ENCODE results near the gene ZNF311.
A peak's percentile ranks its signal among the peaks of the same experiment; 100 is the strongest.

ZNF311 gene

GRCh38 chr6:29005183-29005885 is at the start of gene ZNF311:
ZNF311 (minus strand) TSS chr6:29005315; CDS start chr6:29003954, 1,361 bp downstream.
- peak; percentile 64 for FAIRE-seq

- FAIRE-seq, result no peak
Measured at GRCh38 chr6:29051680-29052079, 46.6 kb upstream of the ZNF311 start.

DNA sequence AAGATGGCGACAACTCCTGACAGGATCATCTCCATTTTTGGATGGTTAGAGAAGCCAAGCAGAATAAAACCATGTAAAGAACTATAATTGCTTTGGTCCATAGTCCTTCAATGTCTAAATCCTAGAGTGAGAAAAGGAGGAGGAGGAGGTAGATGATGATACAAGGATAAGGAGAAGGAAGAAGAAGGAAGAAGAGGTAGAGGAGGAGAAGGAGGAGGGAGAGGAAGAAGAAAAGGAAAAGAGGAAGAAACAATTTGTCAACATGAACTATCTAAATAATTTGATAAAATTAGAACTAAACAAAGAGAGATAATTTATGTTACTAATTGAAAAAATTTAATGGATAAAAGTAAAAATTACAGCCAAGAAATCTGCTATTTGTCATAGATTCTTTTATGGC is 40.0 kb upstream of the ZNF311 start, which contains the start of gene OR2W1:
Gene OR2W1 (minus strand): TSS at position 101 of the 400 bp plus-strand sequence. CDS start 0 bp downstream, at position 101.
- FAIRE-seq, result no peak

- no peak for FAIRE-seq
Measured at GRCh38 chr6:29035951-29036350, 30.8 kb upstream of the ZNF311 start.

GRCh38 chr6:29028821-29029220 is 23.7 kb upstream of the ZNF311 start:
- no peak for FAIRE-seq

GRCh38 chr6:29025927-29026585 is 20.9 kb upstream of the ZNF311 start:
- no peak for FAIRE-seq

DNA sequence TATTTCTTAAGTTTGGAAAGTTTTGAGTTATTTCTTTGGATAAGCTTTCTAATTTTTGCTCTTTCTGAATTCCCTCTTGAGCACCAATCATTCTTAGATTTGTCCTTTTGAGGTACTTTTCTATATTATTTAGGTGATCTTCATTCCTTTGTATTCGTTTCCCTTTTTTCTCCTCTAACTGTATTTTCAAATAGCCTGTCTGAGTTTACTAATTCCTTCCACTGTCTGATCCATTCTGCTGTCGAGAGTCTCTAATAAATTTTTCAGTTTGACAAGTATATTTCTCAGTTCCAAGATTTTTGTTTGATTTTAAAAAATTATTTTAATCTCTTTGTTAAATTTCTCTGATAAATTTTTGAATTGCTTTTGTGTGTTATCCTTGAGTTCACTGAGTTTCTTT is 16.3 kb upstream of the ZNF311 start:
- no peak for FAIRE-seq

DNA sequence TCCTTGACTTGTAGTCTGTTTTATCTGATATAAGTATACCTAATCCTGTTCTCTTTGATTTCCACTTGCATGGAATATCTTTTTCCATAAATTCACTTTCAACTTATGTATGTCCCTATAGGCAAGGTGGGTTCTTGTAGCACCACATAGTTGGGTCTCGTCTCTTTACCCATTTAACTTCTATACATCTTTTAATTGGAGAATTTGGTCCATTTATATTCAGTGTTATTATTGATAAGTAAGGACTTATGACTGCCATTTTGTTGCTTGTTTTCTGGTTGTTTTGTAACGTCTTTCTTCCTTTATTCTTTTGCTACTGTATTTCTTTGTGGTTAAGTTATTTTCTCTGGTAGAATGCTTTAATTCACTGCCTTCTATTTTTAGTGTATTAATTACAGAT is 14.5 kb upstream of the ZNF311 start:
- FAIRE-seq, result no peak

- no peak for FAIRE-seq
Measured at GRCh38 chr6:29017428-29017802, 12.3 kb upstream of the ZNF311 start.

DNA sequence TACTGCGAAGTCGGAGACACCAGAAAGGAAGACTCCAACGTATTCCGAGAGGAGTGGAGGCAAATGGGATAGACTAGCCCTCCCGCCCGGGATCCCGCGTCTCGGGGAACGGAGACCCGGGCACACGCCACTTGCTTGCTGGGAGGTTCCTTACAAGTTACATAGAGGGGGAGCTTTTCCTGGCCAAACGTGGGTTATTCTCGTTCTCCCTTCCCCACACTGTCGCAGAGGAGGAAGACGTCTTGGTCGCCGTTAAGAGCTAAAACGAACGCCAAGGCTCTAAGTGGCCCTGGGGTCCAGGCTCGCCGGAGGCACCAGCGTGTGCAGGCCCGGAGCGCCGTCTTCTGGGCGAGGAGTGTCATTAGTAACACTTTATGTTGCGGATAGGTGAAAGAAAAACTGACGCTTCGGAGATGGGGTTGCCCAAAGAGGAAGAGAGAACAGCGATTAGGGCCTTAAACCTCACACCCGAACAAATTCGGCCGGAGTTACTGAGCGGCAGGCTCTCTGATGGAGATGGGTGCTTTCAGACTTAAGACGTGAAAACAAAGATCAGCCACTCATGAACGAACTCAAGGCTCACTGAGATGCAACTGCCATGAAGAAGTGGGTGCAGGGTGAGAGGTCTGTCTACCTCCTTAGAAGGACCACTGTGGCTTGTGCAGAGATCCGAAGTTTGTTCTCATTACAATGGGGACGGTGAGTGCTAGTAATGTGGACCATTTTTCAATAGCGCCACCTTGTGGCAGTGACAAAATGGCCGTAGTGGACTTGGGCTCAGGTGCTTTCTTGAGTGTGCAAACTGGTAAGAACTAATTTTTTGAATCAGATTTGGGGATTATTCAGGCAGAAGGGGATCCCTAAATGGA is 11.7 kb upstream of the ZNF311 start:
- peak; percentile 12 for FAIRE-seq

GRCh38 chr6:29014729-29015608 is 9.9 kb upstream of the ZNF311 start:
- FAIRE-seq, result no peak

- no peak for FAIRE-seq
Measured at GRCh38 chr6:29011276-29011734, 6.2 kb upstream of the ZNF311 start.

- FAIRE-seq, result no peak
Measured at GRCh38 chr6:29009358-29009757, 4.2 kb upstream of the ZNF311 start.

GRCh38 chr6:29008089-29008488 is 3.0 kb upstream of the ZNF311 start:
- no peak for FAIRE-seq

DNA sequence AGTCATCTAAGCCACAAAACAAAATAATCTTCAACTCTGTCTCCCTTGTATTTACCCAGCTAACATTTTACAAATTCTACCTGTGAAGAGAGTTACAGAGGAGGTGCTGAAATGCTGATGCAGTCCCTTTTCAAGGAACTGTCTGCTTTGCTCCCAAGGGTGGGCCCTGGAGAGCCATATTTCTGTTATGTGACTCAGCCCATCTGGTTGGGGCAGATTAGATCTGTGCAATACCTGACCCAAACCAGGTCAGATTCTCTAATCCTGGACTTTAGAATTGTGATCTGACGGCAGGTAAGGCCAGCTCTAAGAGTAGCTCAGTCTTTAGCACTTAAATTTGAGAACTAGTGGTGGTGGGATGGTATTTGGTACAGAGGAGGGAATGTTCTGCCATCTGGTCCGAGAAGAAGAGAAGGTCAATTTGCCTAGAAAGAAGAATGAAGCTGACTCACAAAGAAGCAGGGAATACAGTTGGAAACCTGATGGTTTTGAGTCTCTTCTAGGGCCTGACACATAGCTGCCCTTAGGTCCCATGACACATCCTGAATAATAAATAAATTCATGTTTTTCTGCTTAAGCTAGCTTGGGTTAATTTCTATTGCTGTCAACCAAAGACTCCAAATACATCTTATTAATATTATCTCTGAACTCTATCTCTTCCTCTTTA is 8.1 kb downstream of the ZNF311 start:
- no peak for FAIRE-seq

DNA sequence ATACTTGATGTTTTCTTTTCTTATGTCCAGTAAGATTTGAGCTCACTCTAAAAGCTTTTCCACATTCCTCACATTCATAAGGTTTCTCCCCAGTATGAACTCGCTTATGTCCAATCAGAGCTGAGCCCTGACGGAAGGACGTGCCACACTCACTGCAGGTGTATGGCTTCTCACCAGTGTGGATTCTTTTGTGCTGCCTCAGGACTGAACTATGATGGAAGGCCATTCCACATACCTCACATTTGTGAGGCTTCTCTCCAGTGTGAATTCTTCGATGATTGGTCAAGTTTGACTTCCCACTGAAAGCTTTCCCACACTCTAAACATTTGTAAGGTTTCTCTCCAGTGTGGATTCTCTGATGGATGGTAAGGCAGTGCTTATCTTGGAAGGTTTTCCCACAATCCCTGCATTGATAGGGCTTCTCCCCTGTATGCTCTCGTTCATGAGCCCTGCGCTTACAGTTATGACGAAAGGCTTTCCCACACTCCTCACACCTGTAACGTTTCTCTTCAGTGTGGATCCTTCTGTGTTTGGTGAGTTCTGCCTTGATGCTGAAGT is 9.9 kb downstream of the ZNF311 start:
- no peak for FAIRE-seq

DNA sequence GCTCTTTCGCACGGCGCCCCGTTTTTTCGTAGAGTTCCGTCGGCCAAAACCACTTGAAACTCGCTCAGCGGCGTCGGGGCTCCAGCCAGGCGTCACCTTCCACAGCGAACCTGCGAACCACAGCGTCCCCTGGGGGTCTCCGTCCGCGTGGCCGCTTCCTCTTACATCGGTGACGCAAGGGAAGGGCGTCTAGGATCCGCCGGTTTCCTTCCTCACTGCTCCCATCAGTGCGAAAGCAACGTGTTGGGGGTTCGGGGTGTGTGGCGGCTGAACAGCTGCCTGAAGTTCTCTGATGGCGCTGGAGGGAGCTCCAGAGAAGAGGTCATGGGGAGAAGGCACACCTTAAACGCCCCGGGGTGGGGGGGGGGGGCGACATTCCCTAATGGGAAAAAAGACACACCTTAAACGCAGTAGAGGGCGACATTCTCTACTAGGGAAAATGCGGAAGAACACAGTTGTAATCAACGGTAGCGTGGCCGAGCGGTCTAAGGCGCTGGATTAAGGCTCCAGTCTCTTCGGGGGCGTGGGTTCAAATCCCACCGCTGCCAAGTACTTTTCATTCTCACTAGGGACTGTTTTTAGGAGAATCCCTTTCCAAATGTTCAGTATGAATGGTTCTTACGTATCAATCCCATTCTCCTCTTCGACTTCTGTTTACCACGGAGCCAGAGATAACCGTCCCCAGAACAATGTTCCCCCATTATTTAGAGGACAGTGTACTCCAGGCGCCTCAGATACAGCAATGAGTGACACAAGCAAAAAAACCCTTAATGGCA is 16.4 kb downstream of the ZNF311 start:
- FAIRE-seq, result no peak

GRCh38 chr6:28985462-28986164 is 19.5 kb downstream of the ZNF311 start:
- FAIRE-seq, result peak; percentile 80

- FAIRE-seq, result no peak
Measured at GRCh38 chr6:28983838-28984237, 21.3 kb downstream of the ZNF311 start.
